Stomach (tissue), 4 donors: Measurements from ENCODE around the gene DNAH17.

Source experiments
- CTCF ChIP-seq, 7 experiments: fragments of 450-650 bp in 4 of 7; fragments of 200-600 bp in 3 of 7; sonication (generic) in 3 of 7; IDR thresholded peaks; one replicate each; pipeline ENCODE4 v1.5.1; 2016 to 2019; ENCODE audit warnings: antibody characterized with exemption in 7 of 7, control low read depth in 2 of 7, mild to moderate bottlenecking in 1 of 7
- EP300 ChIP-seq: sonication (generic); formaldehyde crosslinking; IDR thresholded peaks from one replicate; pipeline ENCODE4 v1.6.1; 2017; ENCODE audit warnings: antibody characterized with exemption
- POLR2A ChIP-seq, 4 donors: fragments of 450-650 bp; IDR thresholded peaks; one replicate each; pipeline ENCODE4 v1.6.1; 2016; ENCODE audit warnings: antibody characterized with exemption in 4 of 4, control low read depth in 2 of 4, mild to moderate bottlenecking in 1 of 4, moderate library complexity in 1 of 4
- POLR2AphosphoS5 ChIP-seq, 3 donors: sonication (generic); formaldehyde crosslinking; IDR thresholded peaks; one replicate each; pipeline ENCODE4 v1.6.1; 2016; ENCODE audit warnings: antibody characterized with exemption in 3 of 3

DNA sequence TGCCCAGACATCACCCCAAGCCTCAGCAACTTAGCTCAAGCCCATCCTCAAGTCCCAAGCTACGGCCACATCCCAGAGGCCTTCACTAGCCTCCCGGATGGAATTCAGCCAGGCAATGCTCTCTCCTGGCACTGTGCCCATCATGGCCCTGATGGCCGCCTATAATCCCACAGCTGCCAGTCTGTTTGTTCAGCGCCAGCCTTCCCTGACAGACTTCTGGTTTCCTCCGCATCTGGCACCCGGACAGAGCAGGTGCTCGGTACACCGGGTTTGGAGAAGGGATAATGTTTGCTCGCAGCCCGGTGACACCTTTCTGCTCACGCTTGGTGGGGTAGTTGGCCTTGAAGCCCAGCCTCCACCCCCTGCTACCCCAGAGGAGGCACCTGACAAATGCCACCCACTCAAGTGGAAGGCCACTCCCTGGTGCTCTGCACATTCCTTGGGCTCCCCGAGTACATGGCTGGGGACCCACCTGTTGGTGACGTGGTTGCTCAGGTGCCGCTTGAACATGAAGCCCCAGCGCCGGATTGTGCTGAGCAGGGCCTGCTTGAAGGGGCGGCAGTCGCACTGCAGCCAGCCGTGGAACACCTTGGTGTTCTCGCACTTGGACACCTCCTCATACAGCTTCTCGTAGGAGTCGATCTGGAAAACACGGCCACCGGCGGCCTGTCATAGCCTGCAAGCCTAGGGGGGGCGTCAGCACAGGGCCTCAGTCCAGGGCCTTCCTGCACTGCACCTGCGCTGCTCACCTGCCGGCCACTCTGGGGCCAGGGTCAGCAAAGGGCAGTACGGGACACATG, 47.1 kb downstream of the DNAH17 start:
- TF ChIP-seq CTCF (IDR thresholded peaks at IDR 0.05) (no peak), POLR2A (IDR thresholded peaks at IDR 0.05) (no peak), POLR2AphosphoS5 (IDR thresholded peaks at IDR 0.05) (no peak), EP300 (no peak)
